ENCODE measurements around the gene CKB.

The CKB gene

GRCh38 chr14:103547455-103547940, 24.9 kb upstream of the CKB start:
- Histone ChIP-seq H3K9ac (ENCODE audit: low read length) (no peak overlapping the region), H4K8ac (ENCODE audit: low read depth, low read length) (no peak overlapping the region), H3K79me1 (ENCODE audit: low read length) (no peaks in the 10 kb centered on the region), H3K18ac (ENCODE audit: low read length) (no peak overlapping the region), H2BK5ac (ENCODE audit: low read length) (no peak overlapping the region), H3K56ac (ENCODE audit: low read length) (no peak overlapping the region), H3K4me1 (ENCODE audit: control insufficient read depth, low read depth, low read length) (peaks cover 3% of the 10 kb centered on the region), H2AK5ac (ENCODE audit: low read length) (no peak overlapping the region), H3K27ac (ENCODE audit: low read depth, low read length) (no peak overlapping the region), H2BK15ac (replicated peaks; ENCODE audit: low read depth) (no peak overlapping the region), H3K27me3 (ENCODE audit: insufficient read depth, low read length, poor library complexity) (no peaks in the 10 kb centered on the region), H3K4ac (ENCODE audit: low read depth, low read length) (no peak overlapping the region), H3K4me2 (ENCODE audit: low read length) (no peak overlapping the region), H3K4me3 (ENCODE audit: low read length) (no peak overlapping the region), H3K36me3 (ENCODE audit: control insufficient read depth, insufficient read depth, low read length) (no peaks in the 10 kb centered on the region), H3K23ac (ENCODE audit: low read length) (no peak overlapping the region), H4K5ac (ENCODE audit: low read length) (no peak overlapping the region), H2BK120ac (ENCODE audit: low read depth, low read length) (no peak overlapping the region), H3K79me2 (ENCODE audit: control insufficient read depth, insufficient read depth, low read length) (no peaks in the 10 kb centered on the region)
- no peak for DNase-seq
- no CpG with 5 or more reads among the region's 11 CpGs for WGBS (ENCODE audit: extremely low coverage, insufficient coverage, low lambda C conversion rate)

GRCh38 chr14:103546652-103547454, 24.2 kb upstream of the CKB start:
- no peak overlapping the region for H2BK15ac ChIP-seq (replicated peaks; ENCODE audit: low read depth)
- no peak overlapping the region for H3K23ac ChIP-seq (ENCODE audit: low read length)
- no peak overlapping the region for H3K56ac ChIP-seq (ENCODE audit: low read length)
- H4K8ac ChIP-seq (ENCODE audit: low read depth, low read length): no peak overlapping the region
- no peak overlapping the region for H4K5ac ChIP-seq (ENCODE audit: low read length)
- H3K4me3 ChIP-seq (ENCODE audit: low read length): no peak overlapping the region
- no peak overlapping the region for H2AK5ac ChIP-seq (ENCODE audit: low read length)
- peak; percentile 70 for DNase-seq
- no CpG with 5 or more reads among the region's 21 CpGs for WGBS (ENCODE audit: extremely low coverage, insufficient coverage, low lambda C conversion rate)
- no peaks in the 10 kb centered on the region for H3K79me2 ChIP-seq (ENCODE audit: control insufficient read depth, insufficient read depth, low read length)
- H3K27ac ChIP-seq (ENCODE audit: low read depth, low read length): no peak overlapping the region
- H3K4me2 ChIP-seq (ENCODE audit: low read length): no peak overlapping the region
- H3K27me3 ChIP-seq (ENCODE audit: insufficient read depth, low read length, poor library complexity): no peaks in the 10 kb centered on the region
- H3K36me3 ChIP-seq (ENCODE audit: control insufficient read depth, insufficient read depth, low read length): no peaks in the 10 kb centered on the region
- no peak overlapping the region for H3K18ac ChIP-seq (ENCODE audit: low read length)
- H3K79me1 ChIP-seq (ENCODE audit: low read length): no peaks in the 10 kb centered on the region
- peaks cover 7% of the 10 kb centered on the region for H3K4me1 ChIP-seq (ENCODE audit: control insufficient read depth, low read depth, low read length)
- H3K9ac ChIP-seq (ENCODE audit: low read length): no peak overlapping the region
- H3K4ac ChIP-seq (ENCODE audit: low read depth, low read length): no peak overlapping the region
- no peak overlapping the region for H2BK5ac ChIP-seq (ENCODE audit: low read length)
- no peak overlapping the region for H2BK120ac ChIP-seq (ENCODE audit: low read depth, low read length)

- H3K4me3 ChIP-seq (ENCODE audit: low read length): no peak overlapping the region
- no peak overlapping the region for H3K9ac ChIP-seq (ENCODE audit: low read length)
- no peaks in the 10 kb centered on the region for H3K27me3 ChIP-seq (ENCODE audit: insufficient read depth, low read length, poor library complexity)
- no peak overlapping the region for H3K4me2 ChIP-seq (ENCODE audit: low read length)
- H3K36me3 ChIP-seq (ENCODE audit: control insufficient read depth, insufficient read depth, low read length): no peaks in the 10 kb centered on the region
- H3K18ac ChIP-seq (ENCODE audit: low read length): no peak overlapping the region
- H3K79me2 ChIP-seq (ENCODE audit: control insufficient read depth, insufficient read depth, low read length): no peaks in the 10 kb centered on the region
- DNase-seq: no peak
- WGBS (ENCODE audit: extremely low coverage, insufficient coverage, low lambda C conversion rate): no CpG with 5 or more reads among the region's 27 CpGs
- H4K5ac ChIP-seq (ENCODE audit: low read length): no peak overlapping the region
- H3K79me1 ChIP-seq (ENCODE audit: low read length): no peaks in the 10 kb centered on the region
- no peak overlapping the region for H2BK5ac ChIP-seq (ENCODE audit: low read length)
- no peak overlapping the region for H3K23ac ChIP-seq (ENCODE audit: low read length)
- H3K56ac ChIP-seq (ENCODE audit: low read length): no peak overlapping the region
- no peak overlapping the region for H3K27ac ChIP-seq (ENCODE audit: low read depth, low read length)
- no peak overlapping the region for H2AK5ac ChIP-seq (ENCODE audit: low read length)
- H4K8ac ChIP-seq (ENCODE audit: low read depth, low read length): no peak overlapping the region
- no peak overlapping the region for H2BK120ac ChIP-seq (ENCODE audit: low read depth, low read length)
- H3K4me1 ChIP-seq (ENCODE audit: control insufficient read depth, low read depth, low read length): peaks cover 7% of the 10 kb centered on the region
- no peak overlapping the region for H3K4ac ChIP-seq (ENCODE audit: low read depth, low read length)
- H2BK15ac ChIP-seq (replicated peaks; ENCODE audit: low read depth): no peak overlapping the region
Observed at GRCh38 chr14:103545915-103546651, 23.5 kb upstream of the CKB start.

GRCh38 chr14:103545219-103545914, 22.7 kb upstream of the CKB start:
- no peak overlapping the region for H4K8ac ChIP-seq (ENCODE audit: low read depth, low read length)
- H3K4me3 ChIP-seq (ENCODE audit: low read length): no peak overlapping the region
- H2BK120ac ChIP-seq (ENCODE audit: low read depth, low read length): no peak overlapping the region
- no peak overlapping the region for H2AK5ac ChIP-seq (ENCODE audit: low read length)
- H3K27me3 ChIP-seq (ENCODE audit: insufficient read depth, low read length, poor library complexity): no peaks in the 10 kb centered on the region
- no peaks in the 10 kb centered on the region for H3K36me3 ChIP-seq (ENCODE audit: control insufficient read depth, insufficient read depth, low read length)
- WGBS (ENCODE audit: extremely low coverage, insufficient coverage, low lambda C conversion rate): no CpG with 5 or more reads among the region's 29 CpGs
- no peak overlapping the region for H3K56ac ChIP-seq (ENCODE audit: low read length)
- no peak overlapping the region for H4K5ac ChIP-seq (ENCODE audit: low read length)
- no peak overlapping the region for H3K4ac ChIP-seq (ENCODE audit: low read depth, low read length)
- no peaks in the 10 kb centered on the region for H3K79me2 ChIP-seq (ENCODE audit: control insufficient read depth, insufficient read depth, low read length)
- no peaks in the 10 kb centered on the region for H3K79me1 ChIP-seq (ENCODE audit: low read length)
- H3K27ac ChIP-seq (ENCODE audit: low read depth, low read length): no peak overlapping the region
- no peak overlapping the region for H2BK5ac ChIP-seq (ENCODE audit: low read length)
- no peak overlapping the region for H3K18ac ChIP-seq (ENCODE audit: low read length)
- no peak overlapping the region for H2BK15ac ChIP-seq (replicated peaks; ENCODE audit: low read depth)
- peaks cover 7% of the 10 kb centered on the region for H3K4me1 ChIP-seq (ENCODE audit: control insufficient read depth, low read depth, low read length)
- H3K4me2 ChIP-seq (ENCODE audit: low read length): no peak overlapping the region
- no peak overlapping the region for H3K23ac ChIP-seq (ENCODE audit: low read length)
- no peak for DNase-seq
- no peak overlapping the region for H3K9ac ChIP-seq (ENCODE audit: low read length)

GRCh38 chr14:103544388-103545218, 22.0 kb upstream of the CKB start:
- Histone ChIP-seq H3K27me3 (ENCODE audit: insufficient read depth, low read length, poor library complexity) (no peaks in the 10 kb centered on the region), H3K79me2 (ENCODE audit: control insufficient read depth, insufficient read depth, low read length) (no peaks in the 10 kb centered on the region), H2AK5ac (ENCODE audit: low read length) (no peak overlapping the region), H2BK15ac (replicated peaks; ENCODE audit: low read depth) (no peak overlapping the region), H3K4me1 (ENCODE audit: control insufficient read depth, low read depth, low read length) (peaks cover 7% of the 10 kb centered on the region), H3K79me1 (ENCODE audit: low read length) (no peaks in the 10 kb centered on the region), H4K8ac (ENCODE audit: low read depth, low read length) (no peak overlapping the region), H3K23ac (ENCODE audit: low read length) (no peak overlapping the region), H3K4ac (ENCODE audit: low read depth, low read length) (no peak overlapping the region), H2BK5ac (ENCODE audit: low read length) (no peak overlapping the region), H3K18ac (ENCODE audit: low read length) (no peak overlapping the region), H4K5ac (ENCODE audit: low read length) (no peak overlapping the region), H3K36me3 (ENCODE audit: control insufficient read depth, insufficient read depth, low read length) (no peaks in the 10 kb centered on the region), H2BK120ac (ENCODE audit: low read depth, low read length) (no peak overlapping the region), H3K4me3 (ENCODE audit: low read length) (no peak overlapping the region), H3K9ac (ENCODE audit: low read length) (no peak overlapping the region), H3K56ac (ENCODE audit: low read length) (no peak overlapping the region), H3K27ac (ENCODE audit: low read depth, low read length) (no peak overlapping the region), H3K4me2 (ENCODE audit: low read length) (no peak overlapping the region)
- WGBS (ENCODE audit: extremely low coverage, insufficient coverage, low lambda C conversion rate): no CpG with 5 or more reads among the region's 35 CpGs
- no peak for DNase-seq
